GM19395 (cell line): ENCODE measurements around the gene RABAC1.
"Not testable (repeated sequence)": the region's sequence is repeated elsewhere in the genome, so short reads cannot be mapped to it uniquely, and the experiment has no call there.

Experiments
- ATAC-seq: cut with Tn5 transposase; IDR thresholded peaks from one replicate; pipeline ENCODE4 v1.9.1; 2021; ENCODE audit warnings: mild to moderate bottlenecking, moderate library complexity; ENCODE audit not compliant: unreplicated experiment

RABAC1 gene

GRCh38 chr19:41959056-41960053 is at the start of gene RABAC1:
Gene RABAC1, minus strand, starts transcription at chr19:41959321. Its CDS starts 29 bp downstream, at chr19:41959292.
- ATAC-seq = peak; percentile 78

- no peak for ATAC-seq
Measured at GRCh38 chr19:42006569-42006968, 47.4 kb upstream of the RABAC1 start.

GRCh38 chr19:42005504-42005903 is 46.4 kb upstream of the RABAC1 start:
- ATAC-seq = no peak

GRCh38 chr19:42003506-42004294 is 44.6 kb upstream of the RABAC1 start:
- no peak for ATAC-seq

- ATAC-seq = no peak
Measured at GRCh38 chr19:41999878-42000208, 40.7 kb upstream of the RABAC1 start.

GRCh38 chr19:41999071-41999877 is 40.2 kb upstream of the RABAC1 start:
- no peak for ATAC-seq

- no peak for ATAC-seq
Measured at GRCh38 chr19:41998246-41999020, 39.3 kb upstream of the RABAC1 start.

GRCh38 chr19:41997851-41998229 is 38.7 kb upstream of the RABAC1 start:
- no peak for ATAC-seq

- ATAC-seq = no peak
Measured at GRCh38 chr19:41997121-41997850, 38.2 kb upstream of the RABAC1 start.

GRCh38 chr19:41995959-41996797 is 37.1 kb upstream of the RABAC1 start:
- no peak for ATAC-seq

GRCh38 chr19:41994994-41995958 is 36.2 kb upstream of the RABAC1 start:
- ATAC-seq = no peak

- no peak for ATAC-seq
Measured at GRCh38 chr19:41994521-41994971, 35.4 kb upstream of the RABAC1 start.

- ATAC-seq = no peak
Measured at GRCh38 chr19:41993612-41994483, 34.7 kb upstream of the RABAC1 start, which contains the start of gene ATP1A3. Gene ATP1A3, minus strand, starts transcription at chr19:41994230. Its CDS starts 154 bp downstream, at chr19:41994076.

- ATAC-seq = not testable (repeated sequence)
Measured at GRCh38 chr19:41991925-41992569, 32.9 kb upstream of the RABAC1 start.

GRCh38 chr19:41991025-41991424 is 31.9 kb upstream of the RABAC1 start:
- ATAC-seq = no peak

- ATAC-seq = no peak
Measured at GRCh38 chr19:41990615-41991014, 31.5 kb upstream of the RABAC1 start.
